Heart right ventricle (tissue), 16 donors: ENCODE data around the gene GAMT. TPM values are rescaled to one million over a fixed set of nuclear protein-coding genes. Genes with fewer than 3 reads are reported as not detected.
"Not testable (repeated sequence)": the region's sequence is repeated elsewhere in the genome, so short reads cannot be mapped to it uniquely, and the experiment has no call there.

ENCODE experiments used
- ATAC-seq, 8 donors: fragments of 200-7000 bp; cut with Tn5 transposase; one replicate each; pipeline ENCODE4 v1.9.1; 2020; ENCODE audit warnings: mild to moderate bottlenecking in 8 of 8, moderate library complexity in 8 of 8, moderate number of reproducible peaks in 1 of 8
- DNase-seq, 2 donors: peaks; one replicate each; pipeline ENCODE4 v3.0.0-alpha.2; 2020
- H3K27ac ChIP-seq, 10 donors: fragments of 200-600 bp; sonication (generic) in 2 of 10; one replicate each; pipeline versions ENCODE4 v1.5.0 to v1.8.0; 2020 to 2022; ENCODE audit warnings: mild to moderate bottlenecking in 3 of 10
- H3K27me3 ChIP-seq, 7 donors: fragments of 200-600 bp; one replicate each; pipeline ENCODE4 v1.8.0; 2021 to 2022; ENCODE audit warnings: mild to moderate bottlenecking in 2 of 7
- H3K36me3 ChIP-seq, 9 donors: fragments of 200-600 bp; sonication (generic) in 1 of 9; one replicate each; pipeline versions ENCODE4 v1.5.0 to v1.8.0; 2020 to 2022; ENCODE audit warnings: mild to moderate bottlenecking in 2 of 9
- H3K4me1 ChIP-seq, 9 donors: fragments of 200-600 bp; sonication (generic) in 1 of 9; one replicate each; pipeline versions ENCODE4 v1.5.0 to v1.8.0; 2020 to 2022; ENCODE audit warnings: mild to moderate bottlenecking in 4 of 9
- H3K4me3 ChIP-seq, 10 donors: fragments of 200-600 bp; sonication (generic) in 2 of 10; one replicate each; pipeline versions ENCODE4 v1.5.0 to v1.8.0; 2020 to 2022; ENCODE audit warnings: mild to moderate bottlenecking in 7 of 10, moderate library complexity in 2 of 10
- H3K9me3 ChIP-seq, 11 donors: fragments of 200-600 bp in 10 of 11; sonication (generic) in 2 of 11; one replicate each; pipeline versions ENCODE4 v1.5.0 to v1.8.0; 2013 to 2022; ENCODE audit warnings: mild to moderate bottlenecking in 2 of 11, control low read depth in 1 of 11, moderate library complexity in 1 of 11
- WGBS, 2 donors: extraction: QIAGEN DNeasy Blood & Tissue Kit; methylation state at CpG; one replicate each; pipeline ENCODE4 v1.1.7; 2013; ENCODE audit warnings: inconsistent platforms in 1 of 2; 5-methylcytosine and 5-hydroxymethylcytosine counted together
- intact Hi-C, 10 donors: fragments of 100-400 bp; cut with DNase I; formaldehyde crosslinking; loops; one replicate each; pipeline versions ENCODE4 v1.11.1 to v1.14.2; 2022
- polyA plus RNA-seq, 2 donors: library from polyadenylated mRNA; stranded (reverse); fragments of 200-250 nt; gene quantifications; one replicate each; pipeline ENCODE4 v1.2.3, GENCODE V29; 2013
- total RNA-seq, 10 donors: library from RNA; stranded (reverse); fragmentation: NEBNext Ultra II Directional in 3 of 10; extraction: Animal tissue kit (Norgen Biotek cat#: 25700) in 3 of 10; gene quantifications; one replicate each; pipeline versions ENCODE4 v1.2.1 to v1.2.4, GENCODE V29; 2021 to 2023
- TF ChIP-seq, protein P1 (sequence below), 9 donors: fragments of 200-600 bp; sonication (generic) in 2 of 9; IDR thresholded peaks; one replicate each; pipeline versions ENCODE4 v1.5.0 to v1.8.0; 2021 to 2022; ENCODE audit warnings: antibody characterized with exemption in 9 of 9, mild to moderate bottlenecking in 5 of 9, moderate library complexity in 1 of 9
- donor health status: Arrhythmogenic right ventricular cardiomyopathy.
- donor health status: ischemic (EF 13 %, LVEDD 7.1; RV severe dilation, severe dysfunction).
- donor health status: healthy with polysubstance abuse.
- donor health status: DM: no; HTN: yes; CAD: no.
- donor health status: DM: no; HTN: no; CAD: no.
- donor health status: ischemic (EF 25% LVEDD 6.9; RV normal size, moderate dysfunction).
- donor health status: ischemic (EF 25% LVEDD 5.7; RV mildly dilated, moderate dysfunction).
- donor health status: healthy.
- donor health status: DM: yes; HTN: yes; CAD: no.
- donor health status: Ischemic cardiomyopathy.
- donor health status: ischemic (EF 35%, LVEDD 5.7; RV mildly dilated, moderate dysfunction).
- donor health status: nonischemic (EF 11% LVEDD 7.7; RV severe dilation, severe dysfunction).
- donor health status: DM: yes; HTN: yes; CAD: no.
- donor health status: PGD.
- donor health status: ischemic (EF 29% LVEDD 5.4; RV normal size, mild dysfunction).
- donor health status: nonischemic (EF 23%, LVEDD 6.1; RV moderate dilation, normal function).

Gene GAMT
- total and polyA plus RNA-seq, 12 donors, result 30.8 to 260 (median 72.1) TPM

- Histone ChIP-seq H3K4me1 (peaks cover 14 to 41% (median 24%) of the 10 kb centered on the region in 9 donors), H3K4me3 (no peak overlapping the region), H3K27me3 (no peaks in the 10 kb centered on the region), H3K9me3 (no peaks in the 10 kb centered on the region), H3K27ac (no peak overlapping the region), H3K36me3 (peaks cover 5 to 92% (median 57%) of the 10 kb centered on the region in 9 donors)
- DNase-seq (no peak), ATAC-seq (no peak)
- 83 to 86% methylated on average over 22 of the region's 22 CpGs for WGBS, 2 donors
- intact Hi-C loops, result no loop called here
- TF ChIP-seq, protein P1, sequence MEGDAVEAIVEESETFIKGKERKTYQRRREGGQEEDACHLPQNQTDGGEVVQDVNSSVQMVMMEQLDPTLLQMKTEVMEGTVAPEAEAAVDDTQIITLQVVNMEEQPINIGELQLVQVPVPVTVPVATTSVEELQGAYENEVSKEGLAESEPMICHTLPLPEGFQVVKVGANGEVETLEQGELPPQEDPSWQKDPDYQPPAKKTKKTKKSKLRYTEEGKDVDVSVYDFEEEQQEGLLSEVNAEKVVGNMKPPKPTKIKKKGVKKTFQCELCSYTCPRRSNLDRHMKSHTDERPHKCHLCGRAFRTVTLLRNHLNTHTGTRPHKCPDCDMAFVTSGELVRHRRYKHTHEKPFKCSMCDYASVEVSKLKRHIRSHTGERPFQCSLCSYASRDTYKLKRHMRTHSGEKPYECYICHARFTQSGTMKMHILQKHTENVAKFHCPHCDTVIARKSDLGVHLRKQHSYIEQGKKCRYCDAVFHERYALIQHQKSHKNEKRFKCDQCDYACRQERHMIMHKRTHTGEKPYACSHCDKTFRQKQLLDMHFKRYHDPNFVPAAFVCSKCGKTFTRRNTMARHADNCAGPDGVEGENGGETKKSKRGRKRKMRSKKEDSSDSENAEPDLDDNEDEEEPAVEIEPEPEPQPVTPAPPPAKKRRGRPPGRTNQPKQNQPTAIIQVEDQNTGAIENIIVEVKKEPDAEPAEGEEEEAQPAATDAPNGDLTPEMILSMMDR (IDR thresholded peaks at IDR 0.05), result no peak
These were observed 20.6 kb upstream of the GAMT start for GRCh38 chr19:1421958-1422305.

DNA sequence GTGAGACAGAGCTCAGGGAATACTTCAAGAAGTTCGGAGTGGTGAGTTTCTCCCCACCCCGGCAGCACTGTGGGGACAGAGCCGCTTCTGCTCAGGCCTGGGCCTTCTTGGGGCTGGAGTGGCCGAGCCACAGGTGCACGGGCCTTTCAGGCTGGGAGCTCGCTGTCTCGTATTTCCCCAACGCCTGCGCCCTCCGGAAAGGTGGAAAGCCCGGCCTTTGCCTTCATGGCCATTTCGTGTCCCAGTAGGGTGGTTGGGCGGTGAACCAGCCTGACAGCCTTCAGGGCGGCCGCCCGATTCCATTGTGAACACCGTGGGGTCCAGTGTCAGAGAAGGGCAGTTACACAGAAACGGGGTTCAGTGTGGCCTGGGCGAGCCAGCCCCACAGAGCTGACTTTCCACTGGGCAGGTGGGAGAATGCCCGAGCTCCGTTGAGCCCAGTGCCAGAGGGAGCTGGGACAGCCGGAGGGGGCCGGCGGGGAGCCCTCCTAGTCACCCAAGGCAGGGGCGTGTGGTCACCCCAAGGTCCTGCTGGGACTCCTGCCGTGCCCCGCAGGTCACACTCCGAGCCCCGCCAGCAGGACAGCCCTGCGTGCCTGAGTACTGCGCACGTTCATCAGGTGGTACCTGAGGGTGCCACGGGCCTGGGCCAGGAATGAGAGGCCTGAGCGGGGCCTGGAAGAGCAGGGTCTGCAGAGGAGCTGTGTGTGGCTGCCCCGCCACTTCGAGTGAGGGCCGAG, 20.0 kb upstream of the GAMT start:
- Histone ChIP-seq H3K4me3 (no peak overlapping the region), H3K36me3 (peaks cover 5 to 92% (median 54%) of the 10 kb centered on the region in 9 donors), H3K27me3 (no peaks in the 10 kb centered on the region), H3K27ac (no peak overlapping the region), H3K4me1 (peaks cover 20 to 41% (median 30%) of the 10 kb centered on the region in 9 donors), H3K9me3 (no peaks in the 10 kb centered on the region)
- ATAC-seq (no peak), DNase-seq (no peak)
- TF ChIP-seq, protein P1 (IDR thresholded peaks at IDR 0.05), result no peak
- intact Hi-C loops, result no loop called here
- 92 to 96% methylated on average over 37 of the region's 37 CpGs for WGBS, 2 donors

DNA sequence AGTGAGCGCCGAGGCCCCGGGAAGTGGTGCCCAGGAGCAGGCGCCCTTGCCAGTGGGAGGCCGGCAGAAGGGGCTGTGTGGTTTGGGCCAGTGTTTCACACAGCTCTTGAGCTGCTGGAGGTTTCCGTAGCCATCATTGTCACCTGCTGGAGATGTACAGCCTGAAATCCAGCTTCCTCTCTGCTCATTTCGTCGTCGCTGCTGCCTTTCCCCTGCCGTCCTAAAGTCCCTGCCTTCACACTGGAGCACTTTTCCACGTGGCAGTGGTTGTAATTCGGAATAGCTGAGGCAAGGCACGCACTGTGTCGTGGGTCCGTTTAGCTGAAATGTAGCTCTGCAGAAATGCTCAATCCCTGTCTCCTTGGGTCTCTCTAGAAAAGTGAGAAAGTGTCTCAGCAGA, 19.2 kb upstream of the GAMT start:
- H3K27me3 ChIP-seq, result no peaks in the 10 kb centered on the region
- no peak for ATAC-seq
- peaks cover 28 to 46% (median 38%) of the 10 kb centered on the region in 9 donors for H3K4me1 ChIP-seq
- 89 to 92% methylated on average over 14 to 15 of the region's 15 CpGs for WGBS, 2 donors
- no peak for DNase-seq
- intact Hi-C loops, result no loop called here
- H3K9me3 ChIP-seq, result no peaks in the 10 kb centered on the region
- no peak overlapping the region for H3K4me3 ChIP-seq
- peaks cover 5 to 86% (median 54%) of the 10 kb centered on the region in 9 donors for H3K36me3 ChIP-seq
- TF ChIP-seq, protein P1 (IDR thresholded peaks at IDR 0.05), result no peak
- H3K27ac ChIP-seq, result no peak overlapping the region

DNA sequence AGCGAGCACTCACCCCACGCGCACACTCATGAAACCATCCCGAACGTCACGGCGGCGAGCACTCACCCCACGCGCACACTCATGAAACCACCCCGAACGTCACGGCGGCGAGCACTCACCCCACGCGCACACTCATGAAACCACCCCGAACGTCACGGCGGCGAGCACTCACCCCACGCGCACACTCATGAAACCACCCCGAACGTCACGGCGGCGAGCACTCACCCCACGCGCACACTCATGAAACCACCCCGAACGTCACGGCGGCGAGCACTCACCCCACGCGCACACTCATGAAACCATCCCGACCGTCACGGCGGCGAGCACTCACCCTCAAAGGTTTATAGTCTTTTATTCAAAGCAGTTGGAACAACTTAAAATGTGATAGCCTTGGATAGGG, 18.7 kb upstream of the GAMT start:
- peaks cover 5 to 81% (median 48%) of the 10 kb centered on the region in 9 donors for H3K36me3 ChIP-seq
- H3K9me3 ChIP-seq, H3K4me3 ChIP-seq, ATAC-seq, H3K27ac ChIP-seq, H3K27me3 ChIP-seq, intact Hi-C loops, DNase-seq: not testable (repeated sequence)
- 96% methylated on average over 29 to 30 of the region's 43 CpGs for WGBS, 2 donors
- peaks cover 31 to 52% (median 41%) of the 10 kb centered on the region in 9 donors for H3K4me1 ChIP-seq
